Activated CD4-positive, CD25-positive, alpha-beta regulatory T cell treated with anti-CD3 and anti-CD28 coated beads, Interleukin-2, amount 50 U/mL, for 24 hours (primary cell): ENCODE results near the gene CHRNA1.
A peak's percentile ranks its signal among the peaks of the same experiment; 100 is the strongest.
"Not testable (repeated sequence)": the region's sequence is repeated elsewhere in the genome, so short reads cannot be mapped to it uniquely, and the experiment has no call there.

Experiments
- ATAC-seq, 2 donors: fragments of 150-1000 bp; cut with Tn5 transposase; one replicate each; pipeline ENCODE4 v1.10.0; 2021; ENCODE audit warnings: mild to moderate bottlenecking in 1 of 2, moderate library complexity in 1 of 2

CHRNA1 gene

GRCh38 chr2:174711206-174711605 is 53.1 kb downstream of the CHRNA1 start:
- ATAC-seq: no peak

- not testable (repeated sequence) for ATAC-seq
These were observed 54.8 kb downstream of the CHRNA1 start for GRCh38 chr2:174709416-174710004.

- no peak for ATAC-seq
These were observed 55.6 kb downstream of the CHRNA1 start for GRCh38 chr2:174708713-174709112.

GRCh38 chr2:174705321-174705720 is 59.0 kb downstream of the CHRNA1 start:
- ATAC-seq: no peak

- no peak for ATAC-seq
These were observed 59.6 kb downstream of the CHRNA1 start for GRCh38 chr2:174704642-174705041.

GRCh38 chr2:174704061-174704460 is 60.2 kb downstream of the CHRNA1 start:
- ATAC-seq: no peak

- ATAC-seq: no peak
These were observed 60.8 kb downstream of the CHRNA1 start for GRCh38 chr2:174703430-174703829.

GRCh38 chr2:174702541-174702940 is 61.7 kb downstream of the CHRNA1 start:
- no peak for ATAC-seq

GRCh38 chr2:174699993-174700766 is 64.1 kb downstream of the CHRNA1 start:
- ATAC-seq: peak in 1 of 2 donors; percentile 44
